Measurements from ENCODE around the gene PDRG1.
"Not testable (repeated sequence)": the region's sequence is repeated elsewhere in the genome, so short reads cannot be mapped to it uniquely, and the experiment has no call there.

PDRG1 gene

GRCh38 chr20:31933698-31934097 is 18.1 kb downstream of the PDRG1 start:
- Histone ChIP-seq H3K9me3 (ENCODE audit: severe bottlenecking) (no peaks in the 10 kb centered on the region), H3K4me1 (ENCODE audit: insufficient read depth, poor library complexity, severe bottlenecking) (no peaks in the 10 kb centered on the region), H3K4me3 (ENCODE audit: severe bottlenecking) (no peak overlapping the region), H3K27me3 (ENCODE audit: insufficient read depth, poor library complexity, severe bottlenecking) (no peaks in the 10 kb centered on the region), H3K36me3 (ENCODE audit: low read depth) (no peaks in the 10 kb centered on the region), H3K27ac (ENCODE audit: poor library complexity, severe bottlenecking) (no peak overlapping the region)
- ATAC-seq (ENCODE audit: low read depth), result peak; percentile 75
- DNase-seq (ENCODE audit: low spot score), result no peak
- TF ChIP-seq CTCF (IDR thresholded peaks at IDR 0.05; ENCODE audit: poor library complexity, severe bottlenecking), result no peak

GRCh38 chr20:31930779-31931178 is 21.1 kb downstream of the PDRG1 start:
- ATAC-seq (ENCODE audit: low read depth) (no peak), DNase-seq (ENCODE audit: low spot score) (no peak)
- H3K4me3 ChIP-seq (ENCODE audit: severe bottlenecking), result no peak overlapping the region
- H3K36me3 ChIP-seq (ENCODE audit: low read depth), result no peaks in the 10 kb centered on the region
- H3K9me3 ChIP-seq (ENCODE audit: severe bottlenecking), result no peaks in the 10 kb centered on the region
- H3K27me3 ChIP-seq (ENCODE audit: insufficient read depth, poor library complexity, severe bottlenecking), result peaks cover 5% of the 10 kb centered on the region
- no peaks in the 10 kb centered on the region for H3K4me1 ChIP-seq (ENCODE audit: insufficient read depth, poor library complexity, severe bottlenecking)
- no peak for TF ChIP-seq CTCF (IDR thresholded peaks at IDR 0.05; ENCODE audit: poor library complexity, severe bottlenecking)
- H3K27ac ChIP-seq (ENCODE audit: poor library complexity, severe bottlenecking), result no peak overlapping the region

GRCh38 chr20:31929631-31930030 is 22.2 kb downstream of the PDRG1 start:
- DNase-seq (ENCODE audit: low spot score); H3K27me3 ChIP-seq (ENCODE audit: insufficient read depth, poor library complexity, severe bottlenecking); H3K36me3 ChIP-seq (ENCODE audit: low read depth); H3K27ac ChIP-seq (ENCODE audit: poor library complexity, severe bottlenecking); H3K4me1 ChIP-seq (ENCODE audit: insufficient read depth, poor library complexity, severe bottlenecking); ATAC-seq (ENCODE audit: low read depth); H3K4me3 ChIP-seq (ENCODE audit: severe bottlenecking); H3K9me3 ChIP-seq (ENCODE audit: severe bottlenecking): not testable (repeated sequence)

- Histone ChIP-seq H3K9me3 (ENCODE audit: severe bottlenecking) (no peaks in the 10 kb centered on the region), H3K36me3 (ENCODE audit: low read depth) (no peaks in the 10 kb centered on the region), H3K4me3 (ENCODE audit: severe bottlenecking) (no peak overlapping the region), H3K4me1 (ENCODE audit: insufficient read depth, poor library complexity, severe bottlenecking) (no peaks in the 10 kb centered on the region), H3K27me3 (ENCODE audit: insufficient read depth, poor library complexity, severe bottlenecking) (peaks cover 5% of the 10 kb centered on the region), H3K27ac (ENCODE audit: poor library complexity, severe bottlenecking) (no peak overlapping the region)
- TF ChIP-seq CTCF (IDR thresholded peaks at IDR 0.05; ENCODE audit: poor library complexity, severe bottlenecking), result no peak
- ATAC-seq (ENCODE audit: low read depth) (no peak), DNase-seq (ENCODE audit: low spot score) (peak; percentile 37)
Observed at GRCh38 chr20:31927627-31928159, 24.2 kb downstream of the PDRG1 start.

- no peaks in the 10 kb centered on the region for H3K9me3 ChIP-seq (ENCODE audit: severe bottlenecking)
- no peaks in the 10 kb centered on the region for H3K4me1 ChIP-seq (ENCODE audit: insufficient read depth, poor library complexity, severe bottlenecking)
- no peak for TF ChIP-seq CTCF (IDR thresholded peaks at IDR 0.05; ENCODE audit: poor library complexity, severe bottlenecking)
- no peak overlapping the region for H3K27ac ChIP-seq (ENCODE audit: poor library complexity, severe bottlenecking)
- H3K36me3 ChIP-seq (ENCODE audit: low read depth), result no peaks in the 10 kb centered on the region
- no peak overlapping the region for H3K4me3 ChIP-seq (ENCODE audit: severe bottlenecking)
- H3K27me3 ChIP-seq (ENCODE audit: insufficient read depth, poor library complexity, severe bottlenecking), result peaks cover 5% of the 10 kb centered on the region
- no peak for ATAC-seq (ENCODE audit: low read depth)
- no peak for DNase-seq (ENCODE audit: low spot score)
Observed at GRCh38 chr20:31926493-31926892, 25.4 kb downstream of the PDRG1 start.
